Esophagus squamous epithelium (tissue), 4 donors: ENCODE results near the gene KANSL3.

Experiments
- CTCF ChIP-seq, 6 experiments: fragments of 450-650 bp in 4 of 6; fragments of 200-600 bp in 2 of 6; sonication (generic) in 2 of 6; IDR thresholded peaks; one replicate each; pipeline ENCODE4 v1.5.1; 2016 to 2019; ENCODE audit warnings: antibody characterized with exemption in 6 of 6, mild to moderate bottlenecking in 4 of 6, moderate library complexity in 4 of 6
- POLR2A ChIP-seq, 4 donors: fragments of 450-650 bp; IDR thresholded peaks; one replicate each; pipeline ENCODE4 v1.6.1; 2017; ENCODE audit warnings: antibody characterized with exemption in 4 of 4, mild to moderate bottlenecking in 4 of 4, moderate library complexity in 3 of 4

DNA sequence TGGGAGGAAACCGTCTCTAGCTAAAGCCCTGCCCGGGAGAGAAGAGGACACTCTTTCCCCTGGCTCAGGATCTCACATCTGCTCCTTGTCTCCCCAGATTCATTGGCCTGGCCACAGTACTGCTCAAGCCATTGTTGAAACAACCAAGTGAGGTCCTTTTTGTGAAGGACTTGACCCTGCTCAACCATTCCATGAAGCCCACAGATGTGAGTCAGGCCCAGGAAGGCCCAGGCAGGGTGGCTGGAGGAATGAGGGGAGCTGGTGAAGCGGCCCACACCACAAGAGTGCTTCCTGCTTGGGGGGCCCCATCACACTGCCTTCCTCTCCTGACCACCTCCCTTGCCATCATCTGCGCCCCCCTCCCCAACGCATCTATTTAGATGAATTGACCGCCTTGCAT, 9.6 kb upstream of the KANSL3 start:
- TF ChIP-seq CTCF (IDR thresholded peaks at IDR 0.05): no peak
- no peak for TF ChIP-seq POLR2A (IDR thresholded peaks at IDR 0.05)
